NOMO-1 treated with dmso at 0.1 percent for 144 hours (cell line): ENCODE measurements around the gene FAM200B.

Experiments
- DNase-seq: peaks from one replicate; lab custom pipeline; 2025; ENCODE audit not compliant: unreplicated experiment; lab: John Stamatoyannopoulos, UW

Gene FAM200B

DNA sequence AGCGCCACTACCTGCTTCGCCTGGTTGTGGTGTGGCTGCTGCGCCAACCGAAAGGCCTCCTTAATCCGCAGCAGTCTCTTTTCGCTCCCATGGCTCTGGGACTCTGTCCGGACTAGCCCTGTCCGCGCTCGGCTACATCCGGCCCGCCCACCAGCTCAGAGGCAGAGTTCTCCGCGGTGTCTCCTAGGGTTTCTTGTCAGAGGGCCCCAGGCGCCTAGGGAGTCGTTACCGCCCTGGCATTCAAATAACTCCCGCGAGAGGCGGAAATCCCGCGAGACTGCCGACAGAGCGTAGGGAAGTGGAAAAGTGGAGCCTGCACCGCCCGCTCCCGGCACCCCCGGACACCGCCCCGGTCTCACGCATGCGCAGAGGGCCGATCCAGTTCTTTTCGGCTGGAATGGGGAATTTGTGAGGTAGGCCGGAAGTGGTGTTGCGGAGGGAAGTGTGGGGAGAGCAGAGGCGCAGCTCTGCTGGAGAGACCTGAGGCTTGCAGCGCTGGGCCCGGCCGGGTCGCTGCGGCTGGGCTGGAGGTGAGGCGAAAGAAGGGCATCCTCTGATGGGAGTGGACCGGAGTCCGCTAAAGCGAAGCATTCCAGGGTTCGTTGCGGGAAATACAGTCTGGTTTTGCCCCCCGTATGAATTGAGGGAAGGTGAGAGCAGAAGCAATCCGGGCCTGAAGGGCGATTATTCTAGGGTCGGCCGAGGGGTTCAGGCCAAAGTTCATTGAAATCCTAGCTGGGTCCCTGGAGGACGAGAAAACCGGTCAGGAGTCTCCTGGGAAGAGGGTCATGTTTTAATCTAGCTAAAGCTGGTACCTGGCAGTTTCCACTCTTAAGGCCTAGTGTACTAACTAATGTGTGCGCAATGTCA, at the start of gene FAM200B:
FAM200B (plus strand) TSS at position 456 of the 870 bp plus-strand sequence. CDS start 5,151 bp downstream, outside the sequence.
- DNase-seq, result peak; percentile 95

DNA sequence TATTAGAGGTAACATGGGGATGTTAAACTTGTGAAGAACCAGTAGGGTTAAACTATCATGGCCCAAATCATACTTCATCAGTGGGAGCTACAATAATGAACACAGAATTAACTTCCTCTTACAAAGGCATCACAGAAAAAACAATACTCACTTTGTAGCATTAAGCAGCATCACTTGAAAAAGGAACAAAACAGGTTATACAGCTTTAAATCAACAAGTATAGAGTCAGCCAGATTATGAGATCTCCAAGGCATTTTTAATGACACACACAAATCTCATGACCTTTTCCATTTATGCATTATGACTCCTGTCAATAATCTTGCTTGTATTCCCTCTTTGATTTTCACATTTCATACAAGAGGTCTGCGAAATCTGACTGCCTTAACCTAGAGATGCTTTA, 44.8 kb upstream of the FAM200B start:
- DNase-seq, result no peak

DNA sequence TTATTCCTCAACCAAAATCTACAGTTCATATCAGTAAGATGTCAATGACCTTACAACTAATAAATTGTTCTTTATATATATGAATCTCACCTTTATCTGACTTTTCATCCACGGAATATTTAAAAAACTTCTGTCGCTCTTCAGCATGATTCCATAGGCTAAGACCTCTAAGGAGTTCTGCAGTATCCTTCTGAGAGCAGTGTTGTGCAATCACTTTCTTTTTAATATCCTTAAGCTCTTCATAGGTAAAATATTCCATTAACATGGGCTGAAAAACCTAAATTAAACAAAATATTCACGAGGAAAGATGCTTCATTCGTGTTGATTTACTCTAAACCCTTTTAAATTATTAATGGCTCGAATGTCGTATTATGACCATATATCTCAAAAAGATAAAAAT, 43.2 kb upstream of the FAM200B start:
- no peak for DNase-seq

DNA sequence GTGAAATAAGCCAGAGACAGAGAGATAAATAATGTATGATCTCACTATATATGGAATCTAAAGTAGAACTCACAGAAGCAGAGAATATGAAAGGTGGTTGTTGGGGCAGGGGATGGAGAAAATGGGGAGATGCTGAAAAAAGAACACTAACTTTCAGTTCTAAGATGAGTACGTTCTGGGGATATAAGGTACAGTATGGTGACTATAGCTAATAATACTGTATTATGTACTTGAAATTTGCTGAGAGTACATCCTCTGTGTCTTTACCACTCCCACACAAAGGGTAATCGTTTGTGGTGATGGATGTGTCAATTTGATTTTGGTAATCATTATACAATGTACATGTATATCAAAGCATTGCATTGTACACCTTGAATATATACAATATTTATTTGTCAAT, 33.0 kb upstream of the FAM200B start:
- DNase-seq, result no peak

DNA sequence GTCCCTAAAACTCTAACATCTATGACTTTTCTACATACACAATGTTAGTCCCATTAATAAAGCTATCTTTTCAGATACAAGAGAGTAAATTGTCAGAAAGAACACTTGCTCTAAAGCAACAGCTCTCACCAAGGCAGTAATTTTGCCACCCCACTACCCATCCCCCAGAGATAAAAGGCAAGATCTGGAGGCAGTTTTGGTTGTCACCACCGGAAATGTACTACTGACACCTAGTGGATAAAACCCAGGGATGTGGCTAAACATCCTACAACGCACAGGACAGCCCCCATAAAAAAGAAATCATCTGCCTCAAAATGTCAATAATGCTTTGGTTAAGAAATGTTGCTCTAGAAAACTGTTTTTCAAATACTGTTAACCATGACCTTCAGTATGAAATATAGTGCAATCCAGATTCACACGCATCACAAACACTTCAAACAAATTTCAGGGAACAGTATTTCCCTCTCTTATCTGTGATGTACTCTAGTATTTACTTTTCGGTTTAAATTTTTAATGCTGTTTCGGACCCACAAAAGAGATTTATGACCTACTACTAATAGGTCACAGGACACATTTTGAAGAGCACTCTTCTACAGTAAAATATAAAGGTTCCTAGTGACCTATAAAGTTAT, 31.6 kb upstream of the FAM200B start:
- DNase-seq, result peak; percentile 72

DNA sequence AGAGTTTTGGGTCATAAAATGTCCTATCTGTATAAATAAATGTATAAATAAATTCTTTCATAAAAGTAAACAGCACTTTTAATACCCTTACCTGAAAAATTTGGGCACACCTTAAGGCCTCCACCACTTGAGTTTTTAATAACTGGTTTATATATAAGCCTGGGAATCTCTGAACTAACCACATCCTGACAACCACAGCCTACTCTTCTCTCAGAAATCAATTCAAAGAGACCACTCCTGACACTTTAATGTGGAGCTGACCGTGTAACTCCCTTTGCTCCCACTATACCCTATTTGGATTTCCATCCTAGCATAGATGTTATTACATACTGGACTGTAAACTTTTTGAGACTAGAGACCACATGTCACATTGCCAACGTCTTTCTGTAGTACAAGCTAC, 30.0 kb upstream of the FAM200B start:
- no peak for DNase-seq

DNA sequence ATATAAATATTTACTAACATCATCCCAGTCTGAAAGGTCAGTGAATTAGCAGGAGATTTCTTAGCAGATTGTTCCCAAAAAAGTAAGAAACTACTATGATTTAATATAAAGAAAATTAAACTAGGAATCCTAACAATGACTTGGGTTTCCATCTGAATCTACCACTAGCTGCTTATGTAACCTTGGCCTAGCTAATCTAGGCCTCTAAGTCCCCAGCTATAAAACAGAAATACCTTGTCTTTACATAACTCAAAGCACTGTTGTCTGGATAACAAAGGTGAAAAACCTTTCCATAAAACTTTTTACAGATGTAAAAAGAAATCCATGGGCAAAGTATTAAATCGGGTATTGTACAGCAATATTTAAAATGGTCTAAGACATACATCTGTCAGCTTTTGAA, 29.4 kb upstream of the FAM200B start:
- no peak for DNase-seq

DNA sequence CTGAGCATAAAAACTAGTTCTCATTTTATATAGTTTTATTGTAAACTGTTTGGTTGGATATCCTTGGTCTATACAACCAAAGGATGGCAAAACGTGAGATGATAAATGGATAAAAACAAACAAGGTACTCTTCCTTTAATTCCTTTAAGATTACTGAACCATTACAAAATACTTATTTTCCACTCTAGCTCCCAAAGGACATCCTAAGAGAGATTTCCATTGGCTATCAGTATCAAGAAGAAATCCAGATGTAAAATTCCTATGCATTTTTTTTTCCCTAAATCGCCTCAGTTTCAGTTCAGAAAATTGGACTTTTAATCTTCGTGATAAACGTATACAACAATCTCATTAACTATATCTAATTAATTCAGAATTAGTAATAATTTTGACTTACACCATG, 28.8 kb upstream of the FAM200B start:
- DNase-seq, result no peak

DNA sequence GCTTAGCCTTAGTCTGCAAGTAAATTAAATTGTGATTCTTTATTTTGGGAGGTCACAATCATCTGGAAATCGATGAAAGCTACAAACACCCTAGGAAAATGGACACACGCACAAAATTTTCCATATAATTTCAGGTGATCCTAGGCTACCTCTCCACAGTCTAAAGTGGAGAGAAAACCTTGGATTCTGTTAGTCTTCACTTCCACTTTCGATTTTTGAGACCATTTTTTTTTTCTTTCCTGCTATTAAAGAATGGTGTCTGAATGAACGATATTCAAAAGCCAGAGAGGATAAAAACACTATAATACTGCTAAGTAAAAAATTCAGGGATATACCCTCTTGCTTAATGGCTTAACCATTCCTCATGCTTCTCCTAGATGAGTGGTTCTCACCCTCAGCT, 28.2 kb upstream of the FAM200B start:
- no peak for DNase-seq

DNA sequence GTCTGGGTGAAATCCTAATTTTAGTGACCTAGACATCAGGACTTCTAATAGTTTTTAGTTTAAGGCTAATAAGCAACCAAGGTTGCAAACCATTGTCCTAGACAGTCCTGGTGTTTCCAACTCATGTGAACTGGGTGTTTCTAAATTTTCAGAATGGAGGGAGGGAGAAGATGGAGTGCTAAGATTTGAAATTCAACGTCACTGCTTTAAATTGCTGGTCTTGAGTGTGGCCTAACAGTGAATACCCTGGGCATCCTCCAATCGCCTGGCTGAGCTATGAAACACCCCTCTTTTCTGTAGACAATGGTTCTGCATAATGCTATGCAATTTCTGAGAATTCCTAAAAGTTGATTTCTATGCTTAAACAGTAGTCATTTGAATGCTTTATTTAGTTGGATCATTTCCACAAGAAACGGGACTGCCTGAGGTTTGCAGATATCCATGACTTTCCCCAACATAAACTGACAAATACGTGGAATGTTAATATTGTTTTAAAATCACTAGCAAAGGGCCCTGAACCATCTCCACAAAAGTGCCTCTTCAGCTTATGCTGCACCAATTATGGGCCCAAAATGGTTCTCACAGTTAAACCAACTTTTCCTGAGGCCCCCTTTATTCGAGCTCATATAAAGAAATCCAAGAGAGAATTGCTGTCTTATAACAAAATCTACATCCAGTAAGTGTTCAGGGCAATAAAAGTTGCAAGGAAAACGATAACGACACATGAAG, 27.6 kb upstream of the FAM200B start:
- DNase-seq, result peak; percentile 56

DNA sequence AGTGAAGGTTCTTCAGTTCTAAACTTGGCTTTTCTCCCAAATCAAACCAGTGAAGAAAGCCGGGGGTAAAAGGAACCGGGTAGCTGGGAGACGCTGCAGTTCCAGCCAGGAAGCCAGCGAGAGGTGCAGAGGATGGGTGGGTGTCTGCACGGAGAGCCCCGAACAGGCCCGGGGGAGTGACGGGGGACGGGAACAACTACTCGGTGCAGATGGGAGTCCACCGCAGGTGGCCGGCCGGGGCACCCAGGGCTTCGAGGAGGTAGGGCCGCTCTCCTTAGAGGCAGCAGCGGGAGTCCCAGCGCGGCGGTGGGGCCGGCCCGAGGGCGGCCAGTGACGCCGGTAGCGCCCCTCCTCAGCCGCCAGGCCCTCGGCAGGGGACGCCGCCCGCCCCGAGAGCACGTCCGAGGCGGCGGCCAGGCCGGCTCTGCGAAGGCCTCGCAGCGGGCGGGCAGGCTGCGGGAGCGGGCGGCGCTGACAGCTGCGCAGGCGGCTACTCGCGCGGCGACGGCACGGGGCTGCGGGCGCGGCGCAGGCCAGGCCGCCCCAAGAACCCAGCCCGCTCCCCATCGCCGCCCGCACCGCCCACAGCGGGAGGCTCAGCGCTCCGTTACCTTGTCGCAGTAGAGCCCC, 26.9 kb upstream of the FAM200B start:
- no peak for DNase-seq

DNA sequence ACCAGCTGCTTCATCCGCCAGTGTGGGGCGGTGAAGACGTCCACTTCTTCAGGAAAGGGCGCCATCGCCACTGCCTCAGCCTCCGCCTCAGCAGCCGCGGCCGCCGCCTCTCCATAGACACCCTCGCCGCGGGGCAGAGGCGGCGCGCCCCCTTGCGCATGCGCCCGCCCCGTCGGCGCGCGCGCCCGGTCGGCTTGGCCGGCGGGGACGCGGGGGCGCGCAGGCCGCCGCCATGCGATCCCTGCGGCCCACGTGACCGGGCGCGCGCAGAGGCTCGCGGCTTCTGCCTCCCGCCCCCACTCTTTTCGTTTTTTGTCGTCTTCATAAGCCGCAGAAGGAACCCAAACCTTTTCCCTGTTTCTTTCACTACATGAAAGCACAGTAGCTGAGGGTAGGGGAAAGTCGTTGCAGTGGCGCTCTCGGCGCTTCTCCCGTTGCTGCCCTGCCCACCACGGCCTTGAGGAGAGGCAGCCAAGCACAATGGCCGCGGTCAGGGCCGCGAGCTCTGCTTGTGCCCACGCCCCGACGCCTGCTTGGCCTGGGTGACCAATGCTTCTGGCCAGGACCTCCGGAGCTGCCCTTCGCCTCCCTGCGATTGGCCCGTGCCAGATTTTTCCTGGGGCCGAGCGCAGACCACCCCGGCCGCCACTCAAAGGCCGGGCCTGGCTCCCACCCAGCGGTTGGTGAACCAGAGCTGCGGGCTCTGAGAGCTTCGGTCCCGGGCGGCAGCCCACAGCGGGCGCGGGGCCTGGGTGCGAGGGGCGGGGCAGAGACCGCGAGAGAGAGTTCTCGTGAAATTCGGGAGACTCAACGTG, 26.2 kb upstream of the FAM200B start, which contains the start of gene FBXL5:
FBXL5 (minus strand) TSS at position 135 of the 815 bp plus-strand sequence; CDS start at position 65, 70 bp downstream.
- peak; percentile 83 for DNase-seq

DNA sequence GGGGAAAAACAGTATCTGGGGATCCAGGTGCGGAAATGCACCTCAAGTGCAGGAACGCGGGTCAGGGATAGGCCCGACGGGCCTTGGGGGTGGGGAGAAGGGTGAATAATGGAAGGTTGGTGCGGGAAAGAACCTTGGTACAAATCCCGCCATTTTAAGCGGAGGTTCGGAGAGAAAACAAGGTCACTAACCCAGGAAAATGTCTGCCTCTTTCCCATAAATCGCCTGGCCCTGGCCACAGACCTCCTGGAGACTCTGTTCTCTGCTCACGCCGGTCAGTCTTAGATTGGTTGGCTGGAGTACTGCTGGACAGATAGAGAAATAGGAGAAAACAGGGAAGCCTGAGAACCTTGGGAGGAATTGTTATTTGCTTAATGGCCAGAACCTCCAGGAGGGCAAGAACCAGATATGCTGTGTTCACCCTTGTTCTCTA, 25.6 kb upstream of the FAM200B start:
- no peak for DNase-seq

DNA sequence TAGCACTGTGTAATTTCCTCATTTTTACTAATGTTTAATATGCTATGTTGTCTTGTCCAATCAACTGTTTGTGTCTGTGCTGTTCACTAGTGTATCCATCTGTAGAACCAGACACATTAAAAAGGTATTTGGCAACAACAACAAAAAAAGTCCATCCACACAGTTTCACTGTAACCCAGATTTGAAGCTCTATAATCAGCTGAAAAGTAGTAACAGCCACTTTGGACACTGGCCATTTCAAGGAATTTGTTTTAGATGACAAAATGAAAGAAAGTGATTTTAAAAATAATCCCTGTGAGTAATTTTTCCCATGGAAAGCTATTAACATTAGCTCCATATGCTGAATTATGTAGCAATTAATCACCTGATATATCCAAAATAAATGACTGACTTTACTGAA, 24.3 kb upstream of the FAM200B start:
- no peak for DNase-seq

DNA sequence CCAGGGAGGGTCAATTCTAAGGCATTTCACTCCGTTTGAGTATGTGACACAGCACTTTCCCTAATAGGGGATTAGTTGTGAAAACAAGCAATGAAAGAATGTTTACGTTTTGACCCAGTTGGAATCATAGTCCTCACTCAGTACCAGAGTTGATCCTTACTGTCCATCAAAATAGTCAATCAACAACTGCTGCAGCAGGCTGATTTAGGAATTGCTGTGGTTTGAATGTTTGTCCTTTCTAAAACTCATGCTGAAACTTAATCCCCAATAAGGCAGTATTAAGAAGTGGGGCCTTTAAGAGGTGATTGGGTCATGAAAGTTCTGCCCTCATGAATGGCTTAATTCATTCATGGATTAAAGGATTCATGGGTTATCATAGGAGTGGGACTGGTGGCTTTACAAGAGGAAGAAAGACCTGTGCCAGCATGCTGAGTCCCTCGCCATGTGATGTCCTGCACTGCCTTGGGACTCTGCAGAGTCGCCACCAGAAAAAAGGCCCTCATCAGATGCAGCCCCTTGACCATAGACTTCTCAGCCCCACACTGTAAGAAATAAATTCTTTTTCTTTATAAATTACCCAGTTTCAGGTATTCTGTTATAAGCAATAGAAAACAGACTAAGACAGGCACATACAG, 23.4 kb upstream of the FAM200B start:
- no peak for DNase-seq

DNA sequence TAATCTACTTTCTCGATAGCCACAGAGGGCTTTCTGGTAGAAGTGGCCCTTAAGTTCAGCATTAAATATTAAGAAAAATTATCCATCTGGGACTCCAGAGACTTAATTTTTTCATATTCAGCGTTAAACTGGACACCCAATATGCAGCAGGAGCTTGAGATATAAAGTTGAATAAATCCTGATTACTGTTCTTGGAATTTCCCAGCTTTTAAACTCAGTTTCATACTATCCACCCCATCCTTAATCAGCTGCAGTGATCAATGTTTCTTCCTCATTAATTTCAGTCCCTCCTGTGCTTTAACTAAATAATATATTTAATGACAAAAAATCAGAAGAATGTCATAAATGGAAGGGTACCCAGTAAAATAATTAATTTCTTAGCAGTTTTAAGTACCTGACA, 22.8 kb upstream of the FAM200B start:
- DNase-seq, result no peak

DNA sequence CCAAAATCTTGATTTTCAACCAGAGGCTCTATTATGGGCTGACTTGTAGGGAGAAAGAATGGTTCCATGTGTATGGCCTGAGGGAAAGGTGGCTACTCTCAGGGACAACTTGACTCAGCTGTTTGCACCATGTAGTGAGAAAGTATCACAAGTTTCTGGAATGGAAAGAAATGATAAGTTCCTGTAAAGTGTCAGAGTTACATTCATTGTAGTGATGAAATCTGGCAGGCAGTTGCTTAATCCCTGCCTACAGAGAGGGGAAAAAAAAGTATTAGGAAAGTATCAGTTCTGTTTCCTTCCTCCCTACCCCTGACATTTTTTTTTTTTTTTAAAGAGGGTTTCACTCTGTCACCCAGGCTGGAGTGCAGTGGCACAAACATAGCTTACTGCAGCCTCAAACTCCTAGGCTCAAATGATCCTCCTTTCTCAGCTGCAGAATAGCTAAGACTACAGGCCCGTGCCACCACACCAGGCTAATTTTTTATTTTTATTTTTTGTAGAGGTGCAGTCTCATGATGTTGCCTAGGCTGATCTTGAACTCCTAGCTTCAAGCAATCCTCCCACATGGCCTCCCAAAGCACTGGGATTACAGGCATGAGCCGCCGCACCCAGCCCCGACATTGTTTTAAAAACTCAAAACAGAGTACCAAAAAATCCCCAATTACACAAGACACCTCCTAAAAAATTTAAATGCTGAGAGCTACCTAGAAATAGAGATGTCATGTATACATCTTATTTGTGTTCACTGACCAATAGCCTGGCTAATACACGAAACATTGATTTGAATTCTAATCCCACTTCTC, 21.7 kb upstream of the FAM200B start:
- DNase-seq, result peak; percentile 65

DNA sequence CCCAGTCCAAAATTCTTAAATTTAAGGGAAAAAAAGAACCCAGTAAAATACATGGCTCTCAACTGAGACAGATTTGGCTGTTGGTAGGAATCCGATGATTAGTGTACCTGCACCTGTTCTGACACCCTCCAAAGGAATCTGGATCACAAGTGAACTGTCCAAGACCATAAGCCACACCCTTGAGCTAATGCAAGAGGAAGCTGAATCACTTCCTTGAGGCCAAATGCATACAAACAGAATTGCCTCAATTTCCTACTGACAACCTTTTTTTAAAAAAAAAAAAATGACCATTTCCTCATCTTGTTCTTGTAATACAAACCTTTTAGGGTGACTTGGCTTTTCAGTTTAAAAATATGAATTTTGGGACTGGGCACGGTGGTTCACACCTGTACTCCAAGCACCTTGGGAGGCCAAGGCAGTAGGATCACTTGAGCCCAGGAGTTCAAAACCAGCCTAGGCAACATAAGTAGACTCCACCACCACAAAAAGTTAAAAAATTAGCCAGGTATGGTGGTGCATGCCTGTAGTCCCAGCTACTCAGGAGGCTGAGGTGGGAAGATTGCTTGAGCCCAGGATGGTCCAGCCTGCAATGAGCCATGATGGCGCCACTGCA, 15.8 kb upstream of the FAM200B start:
- peak; percentile 75 for DNase-seq

DNA sequence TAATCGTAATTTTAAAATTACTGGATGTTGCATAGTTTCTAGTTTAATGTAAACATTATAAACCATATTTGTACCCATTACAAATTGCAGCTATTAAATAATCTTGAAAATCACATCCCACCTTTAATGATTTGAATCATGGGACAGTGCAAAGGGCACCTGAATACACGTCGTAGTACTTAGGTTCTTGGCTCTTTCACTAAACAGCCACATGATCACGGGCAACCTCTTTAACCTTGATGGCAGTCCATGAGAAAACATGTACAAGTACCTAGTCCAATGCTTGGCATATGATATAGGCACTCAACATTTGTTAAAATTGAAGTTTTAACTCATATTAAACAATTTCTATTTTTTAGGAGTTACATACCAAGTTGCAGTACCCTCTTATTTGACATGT, 14.6 kb upstream of the FAM200B start:
- DNase-seq, result no peak
